Fibroblast of upper back skin (primary cell): ENCODE results near the gene SHC1.

Experiments
- DNase-seq: peaks from one replicate; pipeline ENCODE4 v3.0.0-alpha.2; 2013

Gene SHC1

GRCh38 chr1:155008015-155008941 lies 37.7 kb upstream of the SHC1 start:
- no peak for DNase-seq

GRCh38 chr1:155007251-155007828 lies 36.8 kb upstream of the SHC1 start:
- DNase-seq, result no peak

- no peak for DNase-seq
These were observed 36.1 kb upstream of the SHC1 start for GRCh38 chr1:155006601-155007101.

GRCh38 chr1:155005076-155006011 lies 34.8 kb upstream of the SHC1 start:
- no peak for DNase-seq

GRCh38 chr1:155004352-155005075 lies 34.0 kb upstream of the SHC1 start:
- DNase-seq, result no peak

GRCh38 chr1:155003766-155004351 lies 33.3 kb upstream of the SHC1 start:
- peak; percentile 56 for DNase-seq

GRCh38 chr1:155003227-155003765 lies 32.7 kb upstream of the SHC1 start:
- DNase-seq, result no peak

GRCh38 chr1:155002464-155003226 lies 32.1 kb upstream of the SHC1 start, which contains the start of gene ZBTB7B:
TSS of gene ZBTB7B (plus strand) at chr1:155002802. CDS start at chr1:155014661, 11,859 bp downstream.
- DNase-seq, result no peak

- peak; percentile 99 for DNase-seq
These were observed 31.3 kb upstream of the SHC1 start for GRCh38 chr1:155001675-155002463.

- DNase-seq, result no peak
These were observed 30.8 kb upstream of the SHC1 start for GRCh38 chr1:155001425-155001674.

GRCh38 chr1:155000726-155001424 lies 30.3 kb upstream of the SHC1 start:
- peak; percentile 81 for DNase-seq

- DNase-seq, result no peak
These were observed 29.8 kb upstream of the SHC1 start for GRCh38 chr1:155000411-155000725.

- DNase-seq, result no peak
These were observed 29.2 kb upstream of the SHC1 start for GRCh38 chr1:154999571-155000410.

GRCh38 chr1:154998818-154999570 lies 28.4 kb upstream of the SHC1 start:
- peak; percentile 75 for DNase-seq

- DNase-seq, result no peak
These were observed 27.7 kb upstream of the SHC1 start for GRCh38 chr1:154998201-154998780.

GRCh38 chr1:154996966-154997701 lies 26.6 kb upstream of the SHC1 start:
- no peak for DNase-seq
